IPS-18c (cell line): ENCODE results near the gene IL4I1.
A peak's percentile ranks its signal among the peaks of the same experiment; 100 is the strongest.

Experiments used
- H3K4me3 ChIP-seq: 2 replicates; pipeline ENCODE4 v1.7.0; 2013; ENCODE audit warnings: low read depth, mild to moderate bottlenecking, low read length, moderate library complexity; ENCODE audit not compliant: insufficient read depth
- H3K9me3 ChIP-seq: one replicate; pipeline ENCODE4 v1.6.1; 2013; ENCODE audit warnings: mild to moderate bottlenecking, low read length, moderate library complexity; ENCODE audit not compliant: control insufficient read depth, insufficient read depth

IL4I1 gene

DNA sequence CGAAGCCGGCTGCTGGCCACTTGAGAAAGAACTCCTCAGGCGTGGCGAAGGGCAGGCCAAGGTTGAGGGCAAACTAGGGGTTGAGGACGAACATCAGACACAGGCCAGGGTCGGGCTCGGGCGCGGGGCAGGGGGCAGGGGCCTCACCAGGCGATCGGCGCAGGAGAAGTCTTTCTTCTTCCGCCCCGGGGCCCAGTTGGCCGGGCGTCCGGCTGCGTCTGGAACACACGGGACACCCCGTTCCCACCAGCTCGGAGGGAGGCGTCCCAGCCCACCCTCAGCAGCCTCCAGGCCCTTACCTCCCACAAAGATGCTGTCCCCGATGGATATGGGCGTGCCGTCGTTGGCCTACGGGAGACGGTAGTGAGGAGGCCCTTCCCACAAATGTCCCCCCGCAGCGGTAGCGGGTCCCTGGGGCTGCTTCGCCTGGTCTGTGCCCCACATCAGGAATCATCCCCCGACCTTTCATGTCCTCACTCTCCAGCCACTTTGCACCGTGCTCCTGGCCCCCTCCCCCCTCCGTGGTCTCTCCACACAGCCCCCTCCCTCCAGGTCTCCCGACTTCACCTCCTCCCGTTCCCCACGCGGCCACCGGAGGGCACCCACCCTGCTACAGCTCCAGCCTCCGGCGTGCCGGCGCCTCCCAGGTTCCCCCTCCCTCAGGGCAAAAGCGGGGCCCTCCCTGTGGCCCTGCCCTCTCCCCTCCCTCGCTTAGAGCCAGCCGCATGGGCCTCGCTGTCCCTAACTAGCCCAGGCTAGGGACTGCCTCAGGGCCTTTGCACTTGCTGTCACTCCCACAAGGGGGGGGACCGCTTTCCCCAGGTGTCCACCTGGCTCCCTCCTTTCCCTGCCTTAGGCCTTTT lies 34.1 kb downstream of the IL4I1 start:
- no peaks in the 10 kb centered on the region for H3K9me3 ChIP-seq
- H3K4me3 ChIP-seq = no peak overlapping the region

DNA sequence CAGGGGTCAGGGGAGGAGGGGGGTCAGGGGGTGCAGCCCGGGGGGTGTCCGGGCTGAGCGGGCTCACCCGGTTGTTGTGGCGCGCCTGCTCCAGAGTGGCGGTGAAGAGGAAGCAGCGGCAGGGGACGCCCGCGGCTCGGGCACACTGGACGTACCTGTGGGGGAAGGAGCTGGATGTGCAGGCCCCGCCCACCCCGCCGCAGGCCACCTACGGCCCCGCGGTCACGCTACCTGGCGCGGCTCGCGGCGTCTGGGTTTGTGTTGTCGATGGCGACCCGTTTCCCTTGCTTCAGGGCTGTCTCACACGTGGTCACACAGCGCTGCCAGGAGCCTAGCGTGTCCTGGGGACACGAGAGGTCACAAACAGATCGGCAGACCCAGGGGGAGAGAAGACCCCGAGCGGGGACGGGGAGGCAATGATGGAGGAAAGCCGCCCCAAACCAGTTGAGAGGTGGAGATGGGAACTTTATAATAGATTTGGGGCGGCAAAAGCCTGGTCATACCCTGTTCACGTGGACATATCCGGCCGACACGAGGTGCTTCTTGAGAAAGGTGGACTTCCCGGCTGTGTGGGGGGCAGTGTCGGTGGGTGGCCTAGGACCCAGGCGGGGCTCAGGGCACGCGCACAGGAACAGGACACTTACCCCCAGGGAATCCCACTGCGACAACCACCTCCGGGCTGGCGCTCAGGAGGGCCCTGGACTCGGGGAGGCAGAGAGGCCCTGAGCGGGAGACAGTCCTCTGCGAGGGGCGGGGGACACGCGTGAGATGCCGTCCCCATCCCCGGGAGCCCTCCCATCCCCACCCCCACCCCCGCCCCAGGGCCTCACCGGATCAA lies 34.9 kb downstream of the IL4I1 start:
- Histone ChIP-seq H3K4me3 (no peak overlapping the region), H3K9me3 (no peaks in the 10 kb centered on the region)

DNA sequence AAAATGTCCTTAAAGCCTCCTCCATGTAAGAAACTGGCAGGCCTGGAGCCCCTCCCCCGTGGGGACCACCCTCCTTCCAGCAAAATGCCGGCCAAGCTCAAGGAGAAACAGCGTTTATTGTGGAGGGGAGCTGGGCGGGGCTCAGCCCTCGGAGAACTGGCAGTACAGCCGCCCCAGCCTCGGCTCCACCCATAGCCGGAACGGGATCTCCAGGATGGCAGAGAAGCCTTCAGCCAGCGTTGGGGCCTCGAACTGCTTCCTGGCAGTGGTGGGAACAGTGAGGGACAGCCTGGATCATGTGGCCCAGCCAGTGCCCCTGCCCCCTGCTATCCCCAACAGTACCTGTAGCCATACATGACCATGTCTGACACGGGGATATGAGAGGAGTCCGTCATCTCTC lies 35.6 kb downstream of the IL4I1 start:
- Histone ChIP-seq H3K4me3 (no peak overlapping the region), H3K9me3 (no peaks in the 10 kb centered on the region)

DNA sequence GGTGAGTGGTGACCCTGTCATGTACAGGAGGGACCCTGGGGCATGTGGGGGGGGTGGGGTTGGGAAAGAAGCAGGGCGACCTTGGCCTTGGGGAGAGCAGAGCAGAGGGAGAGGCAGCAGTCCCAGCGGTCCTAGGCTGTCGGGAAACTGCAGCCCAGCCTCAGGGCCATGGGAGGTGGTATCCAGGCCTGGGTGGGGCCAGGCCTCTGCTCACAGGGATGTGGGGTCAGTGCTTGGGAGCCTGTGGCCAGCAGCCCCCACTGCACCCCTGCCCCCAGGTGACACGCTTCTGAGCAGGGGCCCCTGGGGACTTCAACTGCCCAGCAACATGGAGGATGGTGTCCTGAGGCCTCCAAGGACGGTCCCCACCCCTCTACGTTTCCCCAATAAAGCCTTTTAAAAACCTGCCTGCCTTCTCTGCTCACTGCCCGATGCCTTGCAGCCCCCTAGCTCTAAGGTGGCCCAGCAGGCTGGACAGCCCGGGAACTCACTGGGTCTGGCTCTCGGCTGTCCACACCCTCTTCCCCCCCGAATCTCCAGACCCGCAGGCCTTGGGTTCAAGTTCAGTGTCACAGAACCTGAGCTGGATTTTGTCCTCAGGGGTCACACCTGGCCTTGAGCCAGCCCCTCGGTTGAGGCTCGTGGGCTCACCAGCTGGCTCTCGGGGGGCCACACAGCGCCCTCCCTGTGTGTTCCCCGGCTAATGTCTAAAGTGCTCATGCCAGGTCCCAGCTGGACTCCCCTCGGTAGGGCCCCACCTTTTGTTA lies 36.2 kb downstream of the IL4I1 start:
- Histone ChIP-seq H3K9me3 (no peaks in the 10 kb centered on the region), H3K4me3 (no peak overlapping the region)

DNA sequence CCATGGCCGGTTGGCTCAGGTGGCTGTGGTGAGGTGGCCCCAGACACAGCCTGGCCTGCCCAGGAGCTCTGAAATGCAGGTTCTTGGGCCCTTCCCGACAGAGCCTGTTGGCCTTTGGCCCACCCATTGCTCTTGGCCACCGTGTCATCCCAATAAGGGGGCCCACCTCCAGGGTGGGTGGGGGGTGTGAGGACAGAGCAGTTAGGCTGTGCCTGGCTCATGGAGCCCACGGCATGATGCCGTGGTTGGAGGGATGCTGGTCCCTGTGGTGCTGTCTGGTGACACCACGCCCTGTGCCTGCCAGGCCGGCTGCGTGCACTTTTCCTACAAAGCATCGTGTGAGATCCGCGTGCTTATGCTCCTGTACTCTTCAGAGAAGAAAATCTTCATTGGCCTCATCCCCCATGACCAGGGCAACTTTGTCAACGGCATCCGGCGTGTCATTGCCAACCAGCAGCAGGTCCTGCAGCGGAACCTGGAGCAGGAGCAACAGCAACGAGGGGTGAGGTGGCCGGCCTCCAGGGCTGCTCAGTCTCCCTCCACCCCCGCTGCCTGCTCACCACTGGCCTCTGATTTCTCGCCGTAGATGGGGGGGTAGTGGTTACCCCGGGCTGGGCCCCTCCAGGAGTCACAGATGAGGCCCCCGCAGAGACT lies 36.9 kb downstream of the IL4I1 start:
- no peaks in the 10 kb centered on the region for H3K9me3 ChIP-seq
- H3K4me3 ChIP-seq = no peak overlapping the region

DNA sequence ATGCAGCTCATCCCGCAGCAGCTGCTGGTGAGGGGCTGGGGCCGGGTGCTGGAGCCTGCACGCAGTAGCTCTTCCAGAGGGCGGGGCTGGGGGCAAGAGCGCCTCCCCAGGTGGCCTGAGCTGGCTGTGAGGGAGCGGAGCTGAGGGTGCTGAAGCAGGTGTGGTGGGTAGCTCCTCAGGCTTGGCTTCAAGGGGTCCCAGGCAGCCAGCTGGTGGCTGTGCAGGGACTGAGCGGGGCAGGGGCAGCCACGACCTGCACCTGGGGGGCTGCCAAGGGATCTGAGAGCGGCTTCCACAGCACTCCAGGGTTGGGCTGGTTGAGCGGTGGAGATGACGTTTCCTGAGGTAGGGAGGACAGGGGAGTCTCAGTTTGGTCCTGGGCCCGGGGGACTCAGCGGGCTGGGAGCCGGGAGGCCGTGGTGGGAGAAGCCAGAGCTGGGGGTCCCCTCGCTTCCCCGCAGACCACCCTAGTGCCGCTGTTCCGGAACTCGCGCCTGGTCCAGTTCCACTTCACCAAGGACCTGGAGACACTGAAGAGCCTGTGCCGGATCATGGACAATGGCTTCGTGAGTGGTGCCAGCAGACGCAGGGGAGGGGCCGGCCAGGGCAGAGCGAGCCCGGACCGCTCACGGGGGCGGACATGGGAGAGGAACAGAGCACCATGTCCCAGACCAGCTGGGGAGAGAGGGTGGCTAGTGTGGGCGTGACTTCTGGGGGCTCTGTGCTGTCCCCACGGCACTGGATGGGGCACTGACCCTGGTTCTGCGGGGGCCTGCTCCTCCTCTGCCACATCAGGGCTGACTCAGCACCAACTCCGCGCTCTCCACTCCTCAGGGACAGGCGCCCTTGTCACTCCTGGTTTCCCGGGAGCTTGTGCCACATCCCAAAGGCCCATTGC lies 38.4 kb downstream of the IL4I1 start:
- Histone ChIP-seq H3K4me3 (no peak overlapping the region), H3K9me3 (no peaks in the 10 kb centered on the region)

DNA sequence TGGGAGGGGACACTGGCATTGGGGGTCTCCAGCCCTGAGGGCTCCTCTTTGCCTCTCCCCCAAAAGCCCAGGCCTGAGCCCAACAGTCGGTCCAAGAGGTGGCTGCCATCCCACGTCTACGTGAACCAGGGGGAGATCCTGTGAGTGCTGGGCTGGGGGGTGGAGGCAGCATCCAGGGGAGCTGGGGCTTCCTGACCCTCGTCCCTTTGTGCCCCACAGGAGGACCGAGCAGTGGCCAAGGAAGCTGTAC lies 38.9 kb downstream of the IL4I1 start:
- H3K9me3 ChIP-seq = no peaks in the 10 kb centered on the region
- H3K4me3 ChIP-seq = no peak overlapping the region

DNA sequence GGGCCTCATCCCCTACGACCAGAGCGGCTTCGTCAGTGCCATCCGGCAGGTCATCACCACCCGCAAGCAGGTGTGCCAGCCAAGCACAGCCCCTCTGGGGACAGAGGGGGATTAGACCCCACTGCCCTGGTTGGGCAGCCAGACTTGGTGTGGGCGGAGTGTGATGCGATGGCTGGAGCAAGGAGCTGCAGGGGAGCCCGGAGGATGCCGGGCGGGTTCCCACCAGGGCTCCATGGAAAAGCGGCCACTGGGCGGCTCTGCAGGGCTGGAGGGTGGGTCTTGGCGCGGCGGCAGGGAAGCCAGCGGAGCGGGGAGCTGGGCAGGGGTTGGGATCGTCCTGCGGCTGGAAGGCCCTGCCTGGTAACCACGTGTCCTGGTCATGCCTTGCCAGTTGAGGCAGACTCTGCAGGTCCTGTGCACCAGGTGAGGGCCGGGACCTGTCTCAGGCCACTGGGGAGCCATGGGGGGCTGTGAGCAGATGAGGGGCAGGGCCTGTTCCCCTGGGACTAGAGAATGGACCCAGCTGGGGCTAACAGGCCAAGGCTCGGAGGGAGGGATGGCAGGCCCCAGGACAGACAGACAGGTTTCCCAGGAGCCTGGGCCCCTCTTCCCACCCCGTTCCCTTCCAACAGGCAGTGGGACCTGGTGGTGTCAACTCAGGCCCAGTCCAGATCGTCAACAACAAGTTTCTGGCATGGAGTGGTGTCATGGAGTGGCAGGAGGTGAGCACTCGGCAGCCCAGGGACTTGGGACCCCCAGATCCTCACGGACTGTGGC lies 39.4 kb downstream of the IL4I1 start:
- Histone ChIP-seq H3K4me3 (no peak overlapping the region), H3K9me3 (no peaks in the 10 kb centered on the region)

DNA sequence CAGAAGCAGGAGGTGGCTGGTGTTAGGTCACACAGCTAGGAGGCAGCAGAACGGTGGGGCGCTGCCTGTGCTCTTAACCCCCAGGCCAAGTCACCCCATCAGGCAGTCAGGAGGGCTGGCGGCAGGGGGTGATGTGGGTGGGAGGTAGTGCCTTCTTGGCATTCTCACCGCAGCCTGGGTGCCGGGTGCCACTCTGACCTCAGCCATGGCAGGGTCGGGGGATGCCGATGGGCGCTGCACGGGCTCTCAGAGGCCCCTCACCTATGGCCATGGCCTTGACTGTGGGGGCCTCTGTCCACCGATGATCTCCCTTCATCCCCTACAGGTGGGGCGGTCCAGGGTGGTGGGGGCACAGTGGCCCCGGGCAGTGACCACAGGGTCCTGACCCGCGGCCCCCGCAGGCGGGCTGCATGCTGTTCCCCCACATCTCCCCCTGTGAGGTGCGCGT lies 40.1 kb downstream of the IL4I1 start:
- H3K4me3 ChIP-seq = no peak overlapping the region
- H3K9me3 ChIP-seq = no peaks in the 10 kb centered on the region

DNA sequence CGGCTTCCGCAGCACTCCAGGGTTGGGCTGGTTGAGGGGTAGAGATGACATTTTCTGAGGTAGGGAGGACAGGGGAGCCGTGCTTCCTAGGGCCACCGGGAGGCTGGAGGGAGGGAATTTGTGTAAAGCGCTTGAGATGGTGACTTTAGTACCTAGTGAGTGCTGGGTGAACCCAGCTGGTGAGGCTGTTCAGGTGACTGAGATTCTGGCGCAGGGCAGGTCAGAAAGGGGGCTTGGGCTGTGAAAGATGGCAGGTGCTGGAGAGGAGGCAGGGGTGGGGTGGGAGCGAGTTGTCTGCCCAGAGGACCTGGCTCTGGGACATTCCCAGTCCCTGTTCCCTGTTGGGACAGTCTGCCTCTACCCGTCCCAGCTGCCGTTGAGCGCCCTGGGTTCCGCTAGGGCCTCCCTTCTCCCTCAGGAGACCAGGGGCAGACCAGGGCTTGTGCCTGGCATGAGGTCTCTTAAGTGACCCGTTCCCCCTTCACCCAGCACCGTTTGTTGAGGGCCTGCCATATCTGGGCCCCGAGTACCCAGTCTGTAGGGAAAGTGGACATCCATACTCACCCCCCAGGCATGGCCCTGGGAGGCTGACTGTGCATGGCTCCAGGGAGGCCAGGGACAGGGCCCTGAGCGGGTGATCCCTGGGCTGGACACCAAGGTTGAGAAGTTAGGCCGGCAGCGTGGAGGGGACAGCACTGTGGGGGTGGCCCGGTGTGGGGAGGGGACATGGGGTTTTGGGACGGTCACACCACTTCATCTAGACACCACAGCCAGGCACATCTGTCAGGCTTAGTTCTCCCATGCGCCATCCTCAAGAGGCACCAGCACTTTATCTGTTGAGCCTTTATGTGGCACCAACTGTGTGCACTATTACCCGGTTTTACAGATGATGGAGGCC lies 40.8 kb downstream of the IL4I1 start:
- Histone ChIP-seq H3K9me3 (no peaks in the 10 kb centered on the region), H3K4me3 (no peak overlapping the region)

DNA sequence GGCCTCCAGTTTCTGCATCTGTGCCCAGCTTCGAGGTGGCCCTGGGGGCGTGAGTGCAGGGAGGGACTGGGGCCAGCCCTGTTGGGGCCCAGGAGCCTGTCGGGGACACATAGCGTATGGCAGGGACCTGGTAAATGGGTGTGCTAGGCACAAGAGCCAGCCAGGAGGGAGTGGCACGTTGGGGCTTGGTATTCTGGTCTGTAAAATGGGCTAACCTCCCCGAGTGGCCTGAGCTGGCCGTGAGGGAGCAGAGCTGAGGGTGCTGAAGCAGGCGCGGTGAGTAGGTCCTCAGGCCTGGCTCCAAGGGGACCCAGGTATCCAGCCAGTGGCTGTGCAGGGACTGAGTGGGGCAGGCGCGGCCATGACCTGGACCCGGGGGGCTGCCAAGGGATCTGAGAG lies 41.4 kb downstream of the IL4I1 start:
- no peaks in the 10 kb centered on the region for H3K9me3 ChIP-seq
- no peak overlapping the region for H3K4me3 ChIP-seq

DNA sequence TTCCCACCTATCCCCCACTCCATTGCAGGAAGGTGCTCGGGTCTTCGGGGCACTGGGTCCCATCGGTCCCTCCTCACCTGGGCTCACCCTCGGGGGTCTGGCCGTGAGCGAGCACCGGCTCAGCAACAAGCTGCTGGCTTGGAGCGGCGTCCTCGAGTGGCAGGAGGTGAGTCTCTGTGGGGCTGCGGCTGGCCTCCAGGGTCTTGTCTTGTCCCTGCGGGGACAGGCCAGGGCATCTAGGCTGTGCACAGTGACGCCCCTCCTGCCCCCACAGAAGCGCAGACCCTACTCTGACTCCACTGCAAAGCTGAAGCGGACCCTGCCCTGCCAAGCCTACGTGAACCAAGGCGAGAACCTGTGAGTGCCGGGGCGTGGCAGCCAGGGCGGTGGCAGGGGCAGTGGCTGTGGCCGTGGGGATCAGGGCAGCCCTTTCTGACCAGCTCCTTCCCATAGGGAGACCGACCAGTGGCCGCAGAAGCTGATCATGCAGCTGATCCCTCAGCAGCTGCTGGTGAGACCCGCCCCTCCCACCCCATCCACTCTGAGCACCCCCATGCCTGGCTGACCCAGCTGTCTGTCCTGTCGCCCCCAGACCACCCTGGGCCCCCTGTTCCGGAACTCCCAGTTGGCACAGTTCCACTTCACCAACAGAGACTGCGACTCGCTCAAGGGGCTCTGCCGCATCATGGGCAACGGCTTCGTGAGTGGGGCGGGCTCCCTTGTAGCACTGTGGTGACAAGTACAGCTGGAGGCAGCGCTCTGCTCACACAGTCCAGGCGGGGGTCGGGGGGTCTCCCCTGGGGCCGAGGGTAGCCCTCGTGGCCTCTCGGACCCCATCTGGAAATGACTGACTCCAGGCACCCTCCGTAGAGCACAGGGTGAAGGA lies 42.1 kb downstream of the IL4I1 start:
- Histone ChIP-seq H3K9me3 (no peaks in the 10 kb centered on the region), H3K4me3 (no peak overlapping the region)

DNA sequence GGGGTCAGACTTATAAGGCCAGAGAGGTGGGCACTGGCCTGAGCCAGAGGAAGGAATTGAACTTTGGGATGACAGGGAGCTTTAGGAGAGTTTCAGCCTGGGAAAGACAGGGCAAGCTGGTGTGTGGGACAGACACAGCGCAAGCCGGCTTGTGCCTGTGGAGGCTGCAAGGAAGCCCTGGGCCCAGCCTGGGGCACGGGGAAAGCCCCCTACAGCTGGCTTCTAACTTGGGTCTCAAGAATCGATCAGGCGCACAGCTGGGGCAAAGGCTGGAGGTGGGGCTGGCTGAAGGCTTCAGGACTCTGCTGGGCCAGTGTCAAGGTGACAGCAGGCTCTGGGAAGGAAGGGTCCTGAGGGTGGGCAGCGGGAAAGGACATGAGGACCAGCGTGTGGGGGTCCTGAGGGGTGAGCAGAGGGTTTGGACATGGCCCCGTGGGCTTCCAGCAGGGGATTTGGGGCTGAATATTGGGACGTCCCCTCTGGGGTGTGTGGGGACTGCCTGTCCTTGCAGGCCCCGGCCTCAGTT lies 42.8 kb downstream of the IL4I1 start:
- Histone ChIP-seq H3K4me3 (no peak overlapping the region), H3K9me3 (no peaks in the 10 kb centered on the region)

DNA sequence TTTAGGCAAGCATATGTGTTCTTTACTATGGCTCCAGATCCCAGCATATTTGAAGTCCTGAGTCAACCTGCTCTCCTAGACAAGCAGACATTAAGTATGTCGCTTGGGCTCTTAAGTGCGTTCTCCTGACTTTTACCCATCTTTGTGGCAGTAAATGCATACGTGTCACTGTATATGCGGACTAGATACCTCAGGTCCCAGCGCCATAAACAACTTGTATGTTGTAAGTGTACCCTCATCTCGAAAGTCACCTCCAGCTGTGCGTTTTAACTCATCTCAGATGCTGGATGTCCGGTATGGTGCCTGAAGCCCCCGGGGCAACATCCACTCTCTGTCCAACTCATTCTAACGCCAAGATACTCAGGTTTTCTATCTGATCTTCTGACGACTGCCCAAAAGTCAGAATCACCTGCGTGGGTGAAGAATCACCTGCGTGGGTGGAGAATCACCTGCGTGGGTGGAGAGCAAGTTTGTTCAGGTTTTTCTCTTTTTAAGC lies 44.0 kb downstream of the IL4I1 start:
- Histone ChIP-seq H3K4me3 (peak overlapping the region; percentile 94; the same call in 1 of the 2 replicates), H3K9me3 (no peaks in the 10 kb centered on the region)
